Stimulated activated CD8-positive, alpha-beta memory T cell treated with anti-CD3 and anti-CD28 coated beads, Interleukin-15, amount 100 ng/mL, for 24 hours (primary cell): ENCODE data around the gene TRIM74.
"Not testable (repeated sequence)": the region's sequence is repeated elsewhere in the genome, so short reads cannot be mapped to it uniquely, and the experiment has no call there.

Experiments used
- DNase-seq: peaks from one replicate; pipeline ENCODE4 v3.0.0-alpha.2; 2020; ENCODE audit warnings: low read depth

Gene TRIM74

GRCh38 chr7:72968980-72969516, at the start of gene TRIM74:
Gene TRIM74, minus strand, starts transcription at chr7:72969466. Its CDS starts 3,309 bp downstream, at chr7:72966157.
- DNase-seq = not testable (repeated sequence)

GRCh38 chr7:73006491-73006890, 37.2 kb upstream of the TRIM74 start:
- DNase-seq = not testable (repeated sequence)

GRCh38 chr7:73005693-73006447, 36.6 kb upstream of the TRIM74 start:
- DNase-seq = peak; percentile 70

GRCh38 chr7:73005356-73005692, 36.1 kb upstream of the TRIM74 start:
- DNase-seq = peak; percentile 61

- DNase-seq = not testable (repeated sequence)
These were observed 28.7 kb upstream of the TRIM74 start for GRCh38 chr7:72997887-72998468.

- DNase-seq = not testable (repeated sequence)
These were observed 28.2 kb upstream of the TRIM74 start for GRCh38 chr7:72997447-72997846.

- DNase-seq = not testable (repeated sequence)
These were observed 26.2 kb upstream of the TRIM74 start for GRCh38 chr7:72995484-72995883.

- not testable (repeated sequence) for DNase-seq
These were observed 21.1 kb upstream of the TRIM74 start for GRCh38 chr7:72990146-72990913.

- DNase-seq = not testable (repeated sequence)
These were observed 12.8 kb upstream of the TRIM74 start for GRCh38 chr7:72982084-72982483.

GRCh38 chr7:72980382-72980781, 11.1 kb upstream of the TRIM74 start:
- not testable (repeated sequence) for DNase-seq

GRCh38 chr7:72976434-72976833, 7.2 kb upstream of the TRIM74 start:
- not testable (repeated sequence) for DNase-seq

- DNase-seq = not testable (repeated sequence)
These were observed 6.5 kb upstream of the TRIM74 start for GRCh38 chr7:72975656-72976286.

GRCh38 chr7:72974781-72975180, 5.5 kb upstream of the TRIM74 start:
- DNase-seq = not testable (repeated sequence)

- DNase-seq = not testable (repeated sequence)
These were observed 2.2 kb upstream of the TRIM74 start for GRCh38 chr7:72971505-72971904.

GRCh38 chr7:72969688-72970087, 422 bp upstream of the TRIM74 start:
- DNase-seq = not testable (repeated sequence)

GRCh38 chr7:72966892-72967291, 2.4 kb downstream of the TRIM74 start:
- not testable (repeated sequence) for DNase-seq

GRCh38 chr7:72965186-72965975, 3.9 kb downstream of the TRIM74 start:
- not testable (repeated sequence) for DNase-seq

GRCh38 chr7:72963056-72963455, 6.2 kb downstream of the TRIM74 start:
- DNase-seq = not testable (repeated sequence)

GRCh38 chr7:72961346-72961650, 8.0 kb downstream of the TRIM74 start:
- not testable (repeated sequence) for DNase-seq

GRCh38 chr7:72960626-72961345, 8.5 kb downstream of the TRIM74 start:
- DNase-seq = not testable (repeated sequence)

GRCh38 chr7:72960029-72960428, 9.2 kb downstream of the TRIM74 start:
- DNase-seq = not testable (repeated sequence)
